ENCODE data around the gene RYR1.

RYR1 gene

DNA sequence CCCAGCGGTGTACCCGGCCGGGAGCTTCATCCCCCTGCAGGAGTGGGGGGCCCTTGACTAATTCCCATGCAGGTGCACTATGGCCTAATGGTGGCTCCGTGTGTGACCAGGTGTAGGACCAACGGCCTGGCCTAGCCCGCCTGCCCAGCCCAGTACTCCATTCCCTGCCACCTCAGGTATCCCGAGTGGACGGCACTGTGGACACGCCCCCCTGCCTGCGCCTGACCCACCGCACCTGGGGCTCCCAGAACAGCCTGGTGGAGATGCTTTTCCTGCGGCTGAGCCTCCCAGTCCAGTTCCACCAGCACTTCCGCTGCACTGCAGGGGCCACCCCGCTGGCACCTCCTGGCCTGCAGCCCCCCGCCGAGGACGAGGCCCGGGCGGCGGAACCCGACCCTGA is 39.7 kb downstream of the RYR1 start:
- no peak overlapping the region for H3K27ac ChIP-seq (ENCODE audit: low read length)

DNA sequence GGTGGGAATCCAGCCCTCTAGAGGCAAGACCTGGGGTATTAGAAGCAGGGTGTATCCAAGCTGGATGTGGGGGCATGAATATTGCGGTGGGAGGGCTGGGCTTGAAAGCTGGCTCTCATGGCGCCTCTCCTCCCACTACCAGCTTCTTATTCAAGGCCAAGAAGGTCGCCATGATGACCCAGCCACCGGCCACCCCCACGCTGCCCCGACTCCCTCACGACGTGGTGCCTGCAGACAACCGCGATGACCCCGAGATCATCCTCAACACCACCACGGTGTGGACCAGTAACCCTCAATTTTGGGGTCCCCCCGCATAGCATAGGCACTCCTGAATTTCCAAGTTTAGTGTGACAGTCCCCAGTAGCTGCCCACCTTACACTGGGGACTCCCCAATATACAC is 41.7 kb downstream of the RYR1 start:
- no peaks in the 10 kb centered on the region for H3K27me3 ChIP-seq (ENCODE audit: insufficient read depth, low read length, poor library complexity)
- H2AFZ ChIP-seq (ENCODE audit: low read depth, low read length), result no peak overlapping the region
- no peaks in the 10 kb centered on the region for H3K36me3 ChIP-seq (ENCODE audit: insufficient read depth, low read length)
- H3K9ac ChIP-seq (ENCODE audit: low read depth, low read length), result no peak overlapping the region
- H3K4me1 ChIP-seq (ENCODE audit: insufficient read depth, low read length), result no peaks in the 10 kb centered on the region
- no peaks in the 10 kb centered on the region for H3K79me2 ChIP-seq (ENCODE audit: insufficient read depth, low read length)
- H3K9me3 ChIP-seq (ENCODE audit: insufficient read depth, low read length, severe bottlenecking), result no peaks in the 10 kb centered on the region
- DNase-seq (no peak), ATAC-seq (ENCODE audit: insufficient read depth, low read depth) (no peak)
- no peak overlapping the region for H3K27ac ChIP-seq (ENCODE audit: low read length)
- TF ChIP-seq, protein P1, sequence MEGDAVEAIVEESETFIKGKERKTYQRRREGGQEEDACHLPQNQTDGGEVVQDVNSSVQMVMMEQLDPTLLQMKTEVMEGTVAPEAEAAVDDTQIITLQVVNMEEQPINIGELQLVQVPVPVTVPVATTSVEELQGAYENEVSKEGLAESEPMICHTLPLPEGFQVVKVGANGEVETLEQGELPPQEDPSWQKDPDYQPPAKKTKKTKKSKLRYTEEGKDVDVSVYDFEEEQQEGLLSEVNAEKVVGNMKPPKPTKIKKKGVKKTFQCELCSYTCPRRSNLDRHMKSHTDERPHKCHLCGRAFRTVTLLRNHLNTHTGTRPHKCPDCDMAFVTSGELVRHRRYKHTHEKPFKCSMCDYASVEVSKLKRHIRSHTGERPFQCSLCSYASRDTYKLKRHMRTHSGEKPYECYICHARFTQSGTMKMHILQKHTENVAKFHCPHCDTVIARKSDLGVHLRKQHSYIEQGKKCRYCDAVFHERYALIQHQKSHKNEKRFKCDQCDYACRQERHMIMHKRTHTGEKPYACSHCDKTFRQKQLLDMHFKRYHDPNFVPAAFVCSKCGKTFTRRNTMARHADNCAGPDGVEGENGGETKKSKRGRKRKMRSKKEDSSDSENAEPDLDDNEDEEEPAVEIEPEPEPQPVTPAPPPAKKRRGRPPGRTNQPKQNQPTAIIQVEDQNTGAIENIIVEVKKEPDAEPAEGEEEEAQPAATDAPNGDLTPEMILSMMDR (IDR thresholded peaks at IDR 0.05; ENCODE audit: borderline replicate concordance, extremely low read depth, low read length, poor library complexity, severe bottlenecking), result no peak
- TF ChIP-seq EZH2 (IDR thresholded peaks at IDR 0.05; ENCODE audit: borderline replicate concordance, low read depth, low read length, severe bottlenecking), result no peak
- H3K4me2 ChIP-seq (ENCODE audit: insufficient read depth, low read length), result no peak overlapping the region
- H4K20me1 ChIP-seq (ENCODE audit: insufficient read depth, low read length), result no peaks in the 10 kb centered on the region
- no peak overlapping the region for H3K4me3 ChIP-seq (ENCODE audit: low read depth in 1 of 2, low read length in 2 of 2)

More for the DNA sequence above, 39.7 kb downstream of the RYR1 start:
- no peak overlapping the region for H3K9ac ChIP-seq (ENCODE audit: low read depth, low read length)
- no peak for TF ChIP-seq EZH2 (IDR thresholded peaks at IDR 0.05; ENCODE audit: borderline replicate concordance, low read depth, low read length, severe bottlenecking)
- TF ChIP-seq, protein P1 (IDR thresholded peaks at IDR 0.05; ENCODE audit: borderline replicate concordance, extremely low read depth, low read length, poor library complexity, severe bottlenecking), result no peak
- H2AFZ ChIP-seq (ENCODE audit: low read depth, low read length), result no peak overlapping the region
- H3K4me3 ChIP-seq (ENCODE audit: low read depth in 1 of 2, low read length in 2 of 2), result no peak overlapping the region
- no peak overlapping the region for H3K4me2 ChIP-seq (ENCODE audit: insufficient read depth, low read length)
- no peaks in the 10 kb centered on the region for H3K27me3 ChIP-seq (ENCODE audit: insufficient read depth, low read length, poor library complexity)
- H3K79me2 ChIP-seq (ENCODE audit: insufficient read depth, low read length), result no peaks in the 10 kb centered on the region
- no peaks in the 10 kb centered on the region for H3K9me3 ChIP-seq (ENCODE audit: insufficient read depth, low read length, severe bottlenecking)
- H3K4me1 ChIP-seq (ENCODE audit: insufficient read depth, low read length), result no peaks in the 10 kb centered on the region
- no peak for ATAC-seq (ENCODE audit: insufficient read depth, low read depth)
- no peaks in the 10 kb centered on the region for H4K20me1 ChIP-seq (ENCODE audit: insufficient read depth, low read length)
- H3K36me3 ChIP-seq (ENCODE audit: insufficient read depth, low read length), result no peaks in the 10 kb centered on the region
- DNase-seq, result no peak

GRCh38 chr19:38478273-38478971 is 44.9 kb downstream of the RYR1 start:
- no peaks in the 10 kb centered on the region for H3K9me3 ChIP-seq (ENCODE audit: insufficient read depth, low read length, severe bottlenecking)
- no peaks in the 10 kb centered on the region for H3K36me3 ChIP-seq (ENCODE audit: insufficient read depth, low read length)
- no peak overlapping the region for H3K4me2 ChIP-seq (ENCODE audit: insufficient read depth, low read length)
- no peak overlapping the region for H3K4me3 ChIP-seq (ENCODE audit: low read depth in 1 of 2, low read length in 2 of 2)
- ATAC-seq (ENCODE audit: insufficient read depth, low read depth) (no peak), DNase-seq (peak; percentile 13)
- no peak overlapping the region for H2AFZ ChIP-seq (ENCODE audit: low read depth, low read length)
- no peaks in the 10 kb centered on the region for H3K4me1 ChIP-seq (ENCODE audit: insufficient read depth, low read length)
- H3K27ac ChIP-seq (ENCODE audit: low read length), result no peak overlapping the region
- no peak for TF ChIP-seq EZH2 (IDR thresholded peaks at IDR 0.05; ENCODE audit: borderline replicate concordance, low read depth, low read length, severe bottlenecking)
- TF ChIP-seq, protein P1 (IDR thresholded peaks at IDR 0.05; ENCODE audit: borderline replicate concordance, extremely low read depth, low read length, poor library complexity, severe bottlenecking), result peak; percentile 49
- H4K20me1 ChIP-seq (ENCODE audit: insufficient read depth, low read length), result no peaks in the 10 kb centered on the region
- H3K79me2 ChIP-seq (ENCODE audit: insufficient read depth, low read length), result no peaks in the 10 kb centered on the region
- no peak overlapping the region for H3K9ac ChIP-seq (ENCODE audit: low read depth, low read length)
- H3K27me3 ChIP-seq (ENCODE audit: insufficient read depth, low read length, poor library complexity), result no peaks in the 10 kb centered on the region

Data from DND-41 (cell line).